CD4-positive, alpha-beta T cell treated with Interleukin-12 subunit alpha and Interleukin-12 subunit beta, for 1 hour (primary cell): ENCODE data around the gene MBP.
"Not testable (repeated sequence)": the region's sequence is repeated elsewhere in the genome, so short reads cannot be mapped to it uniquely, and the experiment has no call there.

Source experiments
- DNase-seq: peaks from one replicate; pipeline ENCODE4 v3.0.0-alpha.2; 2020

MBP gene

GRCh38 chr18:77043541-77044280 lies 88.9 kb downstream of the MBP start:
- DNase-seq, result no peak

GRCh38 chr18:77042583-77042982 lies 90.0 kb downstream of the MBP start:
- DNase-seq, result no peak

- DNase-seq, result no peak
Measured at GRCh38 chr18:77039196-77040130, 93.1 kb downstream of the MBP start.

- no peak for DNase-seq
Measured at GRCh38 chr18:77038182-77038858, 94.3 kb downstream of the MBP start.

- no peak for DNase-seq
Measured at GRCh38 chr18:77037567-77037966, 95.0 kb downstream of the MBP start.

GRCh38 chr18:77035380-77036187 lies 97.0 kb downstream of the MBP start:
- no peak for DNase-seq

- no peak for DNase-seq
Measured at GRCh38 chr18:77033575-77033974, 99.0 kb downstream of the MBP start.

GRCh38 chr18:77032181-77032701 lies 100.3 kb downstream of the MBP start:
- no peak for DNase-seq

- no peak for DNase-seq
Measured at GRCh38 chr18:77031662-77032061, 100.9 kb downstream of the MBP start.

- no peak for DNase-seq
Measured at GRCh38 chr18:77030201-77030600, 102.4 kb downstream of the MBP start.

- no peak for DNase-seq
Measured at GRCh38 chr18:77025831-77026363, 106.7 kb downstream of the MBP start.

- no peak for DNase-seq
Measured at GRCh38 chr18:77025123-77025522, 107.5 kb downstream of the MBP start.

GRCh38 chr18:77024476-77024875 lies 108.1 kb downstream of the MBP start:
- no peak for DNase-seq

- no peak for DNase-seq
Measured at GRCh38 chr18:77023102-77023782, 109.3 kb downstream of the MBP start.

- DNase-seq, result no peak
Measured at GRCh38 chr18:77022556-77022955, 110.0 kb downstream of the MBP start.

GRCh38 chr18:77022116-77022515 lies 110.5 kb downstream of the MBP start:
- DNase-seq, result no peak

GRCh38 chr18:77021478-77021877 lies 111.1 kb downstream of the MBP start:
- DNase-seq, result not testable (repeated sequence)

- no peak for DNase-seq
Measured at GRCh38 chr18:77021075-77021474, 111.5 kb downstream of the MBP start.

- DNase-seq, result no peak
Measured at GRCh38 chr18:77020561-77020960, 112.0 kb downstream of the MBP start.

- no peak for DNase-seq
Measured at GRCh38 chr18:77019641-77020040, 112.9 kb downstream of the MBP start.

- DNase-seq, result not testable (repeated sequence)
Measured at GRCh38 chr18:77018650-77019049, 113.9 kb downstream of the MBP start.
